Naive thymus-derived CD4-positive, alpha-beta T cell (primary cell): ENCODE measurements around the gene TAOK1. TPM values are rescaled to one million over a fixed set of nuclear protein-coding genes. Genes with fewer than 3 reads are reported as not detected.
"Not testable (repeated sequence)": the region's sequence is repeated elsewhere in the genome, so short reads cannot be mapped to it uniquely, and the experiment has no call there.

Source experiments
- ATAC-seq: fragments of 150-1000 bp; cut with Tn5 transposase; 2 replicates; pipeline ENCODE4 v1.10.0; 2021; ENCODE audit warnings: mild to moderate bottlenecking, moderate library complexity
- CTCF ChIA-PET: fragments of 350-600 bp; sonication (Branson Sonifier 250); formaldehyde crosslinking; loops from one replicate; lab custom pipeline; 2021; ENCODE audit warnings: antibody characterized with exemption; lab: Charles Lee
- POLR2A ChIA-PET: fragments of 350-600 bp; sonication (Branson Sonifier 250); formaldehyde crosslinking; loops from one replicate; lab custom pipeline; 2021; ENCODE audit warnings: antibody characterized with exemption, inconsistent platforms; lab: Charles Lee
- DNase-seq, 9 donors: peaks; one replicate each; pipeline versions ENCODE4 v3.0.0 to v3.0.0-alpha.2; 2020 to 2022; ENCODE audit warnings: mixed read lengths in 1 of 9
- H3K27ac ChIP-seq: one replicate; pipeline ENCODE4 v1.7.0; 2013; ENCODE audit warnings: mild to moderate bottlenecking, low read depth, low read length, moderate library complexity
- H3K27me3 ChIP-seq, 2 donors: one replicate each; pipeline ENCODE4 v1.7.0; 2013; ENCODE audit warnings: low read length in 2 of 2, mild to moderate bottlenecking in 2 of 2, moderate library complexity in 2 of 2; ENCODE audit not compliant: control insufficient read depth in 2 of 2, insufficient read depth in 2 of 2
- H3K36me3 ChIP-seq, 3 experiments: 1 replicate in 2 of 3; 2 replicates in 1 of 3; pipeline ENCODE4 v1.7.0; 2013; ENCODE audit warnings: low read length in 3 of 3, mild to moderate bottlenecking in 3 of 3, moderate library complexity in 1 of 3; ENCODE audit not compliant: insufficient read depth in 3 of 3, control insufficient read depth in 2 of 3
- H3K4me1 ChIP-seq, 2 donors: one replicate each; pipeline ENCODE4 v1.7.0; 2013; ENCODE audit warnings: low read length in 2 of 2, mild to moderate bottlenecking in 2 of 2, moderate library complexity in 1 of 2; ENCODE audit not compliant: control insufficient read depth in 2 of 2, insufficient read depth in 2 of 2
- H3K4me3 ChIP-seq: 2 replicates; pipeline ENCODE4 v1.7.0; 2013; ENCODE audit warnings: mild to moderate bottlenecking, low read length
- H3K9me3 ChIP-seq, 3 experiments: 1 replicate in 2 of 3; 2 replicates in 1 of 3; pipeline ENCODE4 v1.7.0; 2013; ENCODE audit warnings: low read length in 3 of 3; ENCODE audit not compliant: control insufficient read depth in 2 of 3
- H3K27ac Mint-ChIP-seq, 9 donors: one replicate each; pipeline ENCODE4 v1.8.0; 2020 to 2022; ENCODE audit warnings: mixed read lengths in 9 of 9, mild to moderate bottlenecking in 8 of 9, moderate library complexity in 5 of 9, inconsistent platforms in 2 of 9
- H3K27me3 Mint-ChIP-seq, 5 donors: one replicate each; pipeline ENCODE4 v1.8.0; 2021 to 2022; ENCODE audit warnings: mixed read lengths in 5 of 5, mild to moderate bottlenecking in 1 of 5
- H3K36me3 Mint-ChIP-seq, 5 donors: one replicate each; pipeline ENCODE4 v1.8.0; 2020 to 2022; ENCODE audit warnings: mixed read lengths in 5 of 5, mild to moderate bottlenecking in 3 of 5, inconsistent platforms in 1 of 5
- H3K4me1 Mint-ChIP-seq, 7 donors: one replicate each; pipeline ENCODE4 v1.8.0; 2020 to 2022; ENCODE audit warnings: mixed read lengths in 7 of 7, mild to moderate bottlenecking in 3 of 7, inconsistent platforms in 1 of 7
- H3K4me3 Mint-ChIP-seq, 10 donors: one replicate each; pipeline ENCODE4 v1.8.0; 2020 to 2022; ENCODE audit warnings: mild to moderate bottlenecking in 10 of 10, mixed read lengths in 10 of 10, moderate library complexity in 6 of 10, inconsistent platforms in 2 of 10
- H3K9me3 Mint-ChIP-seq, 11 donors: one replicate each; pipeline ENCODE4 v1.8.0; 2020 to 2022; ENCODE audit warnings: mixed read lengths in 11 of 11, mild to moderate bottlenecking in 4 of 11, inconsistent platforms in 1 of 11, moderate library complexity in 1 of 11
- intact Hi-C, 2 donors: fragments of 100-400 bp; cut with micrococcal nuclease; formaldehyde crosslinking; loops; one replicate each; pipeline ENCODE4 v1.15.1; 2023
- polyA plus RNA-seq, 2 donors: library from polyadenylated mRNA; unstranded; fragments of 300-500 nt; fragmentation: Illumina TruSeq; gene quantifications; one replicate each; pipeline ENCODE4 v1.2.3, GENCODE V29; 2021
- total RNA-seq, 6 experiments: library from RNA in 5 of 6; stranded (reverse) in 5 of 6; gene quantifications; 1 replicate in 5 of 6; 2 replicates in 1 of 6; pipeline ENCODE4 v1.2.3 and lab custom pipeline; 2021 to 2026

TAOK1 gene
- total RNA-seq = 10 to 100 TPM; 62.4 to 70.1 (median 66.5) TPM
- 1 to 10 TPM; 2.2 to 3.2 TPM for polyA plus RNA-seq
- total RNA-seq (lab: John Stamatoyannopoulos, UW) = 171 reads per million, percentile 92 among the genes with 10 or more reads in this experiment

DNA sequence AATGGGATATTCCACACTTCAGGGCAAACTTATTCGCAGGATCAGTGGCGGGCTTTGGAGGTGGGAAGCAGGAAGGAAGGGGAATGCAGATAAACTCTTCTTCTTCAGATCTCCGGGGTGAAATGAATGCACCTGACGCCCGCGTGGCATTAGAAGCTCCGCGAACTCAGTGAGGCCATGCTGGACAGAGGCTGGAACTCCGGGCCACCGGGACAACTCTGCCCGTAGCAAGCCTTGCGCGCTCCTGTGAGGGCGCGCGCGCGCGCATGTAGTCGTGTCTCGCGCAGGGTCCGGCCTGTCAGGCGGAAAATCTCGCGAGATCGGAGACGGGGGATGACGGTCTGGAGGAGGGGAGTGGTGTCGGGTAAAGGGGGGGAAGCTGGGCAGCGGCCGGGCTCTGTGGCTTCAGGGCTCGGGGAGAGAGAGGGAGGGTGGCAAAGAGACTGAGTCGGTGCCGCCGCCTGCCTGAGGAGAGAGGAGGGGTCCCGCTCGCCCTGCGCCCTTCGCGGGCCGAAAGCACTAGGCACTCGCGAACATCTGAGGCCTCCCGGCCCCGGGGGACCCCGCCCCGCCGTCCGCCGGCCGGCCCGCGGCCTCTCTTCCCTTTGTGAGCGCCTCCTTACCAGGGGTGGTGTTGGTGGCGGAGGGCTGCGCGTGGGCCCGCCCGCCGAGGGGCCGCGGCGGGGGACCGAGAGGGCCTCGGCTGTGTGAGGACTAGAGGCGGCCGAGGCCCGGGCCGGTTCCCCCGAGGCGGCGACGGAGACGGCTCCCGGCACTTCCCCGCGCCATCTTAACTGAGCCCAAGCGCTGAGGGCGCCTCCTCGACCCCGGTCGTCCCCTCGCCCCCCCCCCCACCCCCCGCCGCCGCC is at the start of gene TAOK1:
Gene TAOK1 (plus strand): TSS at position 382 of the 869 bp plus-strand sequence. CDS start 61,186 bp downstream, outside the sequence.
- peak; percentile 93 to 98 (median 96) for DNase-seq
- Mint-ChIP-seq H3K4me3 (peak within 1 kb of the TSS; percentile 95 to 99 (median 98)), H3K27me3 (peaks cover 0 to 2% (median 0%) of the 10 kb centered on the region in 5 donors), H3K4me1 (peaks cover 36 to 49% (median 44%) of the 10 kb centered on the region in 7 donors), H3K9me3 (no peaks in the 10 kb centered on the region), H3K36me3 (peaks cover 0 to 13% (median 0%) of the 10 kb centered on the region in 5 donors), H3K27ac (peak within 1 kb of the TSS; percentile 92 to 98 (median 97))
- peak within 1 kb of the TSS; percentile 94 for H3K4me3 ChIP-seq
- peak; percentile 97 for ATAC-seq
- POLR2A ChIA-PET = interaction anchor here (0.6 to 1.5 kb wide), 8 partner anchors 11 to 528 kb away, joined by 3 to 8 read pairs (median 4); partner anchors contain the start of genes ABHD15 and PHF12
- intact Hi-C loops = loop anchor here (1.0 to 10.0 kb wide), 9 partner anchors 20 to 1925 kb away; partner anchors contain the start of genes NUFIP2 (in 2 of the 2), TP53I13 (in 2 of the 2), EVI2B (in 1 of the 2) and NSRP1 (in 1 of the 2)
- H3K27ac ChIP-seq = peak within 1 kb of the TSS; percentile 98
- H3K4me1 ChIP-seq = peaks cover 14 to 25% of the 10 kb centered on the region in 2 donors
- H3K9me3 ChIP-seq = no peaks in the 10 kb centered on the region
- H3K36me3 ChIP-seq = peaks cover 0 to 10% (median 0%) of the 10 kb centered on the region in 3 experiments
- no peaks in the 10 kb centered on the region for H3K27me3 ChIP-seq
- CTCF ChIA-PET = interaction anchor here (0.6 to 0.9 kb wide), 3 partner anchors 109 to 210 kb away, joined by 3 to 4 read pairs (median 3); partner anchors contain the start of gene MYO18A

DNA sequence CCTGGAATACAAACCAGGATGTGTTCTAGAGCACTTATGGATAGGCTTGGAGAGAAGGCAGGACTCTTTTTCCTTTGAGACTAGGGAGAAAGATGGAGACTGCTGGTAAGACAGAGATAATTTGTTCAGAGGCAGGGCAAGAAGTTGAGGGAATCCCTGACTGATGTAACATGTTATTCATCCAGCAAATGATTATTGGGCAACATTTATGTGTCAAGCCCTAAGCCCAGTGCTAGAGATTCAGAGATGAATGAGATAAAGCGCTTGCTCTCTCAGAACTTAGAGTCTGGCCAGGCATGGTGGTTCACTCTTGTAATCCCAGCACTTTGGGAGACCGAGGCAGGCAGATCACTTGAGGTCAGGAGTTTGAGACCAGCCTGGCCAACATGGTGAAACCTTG is 48.4 kb upstream of the TAOK1 start:
- no peaks in the 10 kb centered on the region for H3K9me3 Mint-ChIP-seq
- no peak overlapping the region for H3K27ac Mint-ChIP-seq
- no peak overlapping the region for H3K27ac ChIP-seq
- no peaks in the 10 kb centered on the region for H3K27me3 ChIP-seq
- no peak overlapping the region for H3K4me3 ChIP-seq
- H3K27me3 Mint-ChIP-seq = peaks cover 0 to 37% (median 0%) of the 10 kb centered on the region in 5 donors
- POLR2A ChIA-PET = no interaction called here
- DNase-seq (no peak), ATAC-seq (peak; percentile 31)
- H3K4me1 ChIP-seq = no peaks in the 10 kb centered on the region
- no peaks in the 10 kb centered on the region for H3K36me3 Mint-ChIP-seq
- H3K9me3 ChIP-seq = no peaks in the 10 kb centered on the region
- CTCF ChIA-PET = no interaction called here
- H3K4me3 Mint-ChIP-seq = no peak overlapping the region
- H3K36me3 ChIP-seq = no peaks in the 10 kb centered on the region
- intact Hi-C loops = no loop called here
- H3K4me1 Mint-ChIP-seq = no peaks in the 10 kb centered on the region

DNA sequence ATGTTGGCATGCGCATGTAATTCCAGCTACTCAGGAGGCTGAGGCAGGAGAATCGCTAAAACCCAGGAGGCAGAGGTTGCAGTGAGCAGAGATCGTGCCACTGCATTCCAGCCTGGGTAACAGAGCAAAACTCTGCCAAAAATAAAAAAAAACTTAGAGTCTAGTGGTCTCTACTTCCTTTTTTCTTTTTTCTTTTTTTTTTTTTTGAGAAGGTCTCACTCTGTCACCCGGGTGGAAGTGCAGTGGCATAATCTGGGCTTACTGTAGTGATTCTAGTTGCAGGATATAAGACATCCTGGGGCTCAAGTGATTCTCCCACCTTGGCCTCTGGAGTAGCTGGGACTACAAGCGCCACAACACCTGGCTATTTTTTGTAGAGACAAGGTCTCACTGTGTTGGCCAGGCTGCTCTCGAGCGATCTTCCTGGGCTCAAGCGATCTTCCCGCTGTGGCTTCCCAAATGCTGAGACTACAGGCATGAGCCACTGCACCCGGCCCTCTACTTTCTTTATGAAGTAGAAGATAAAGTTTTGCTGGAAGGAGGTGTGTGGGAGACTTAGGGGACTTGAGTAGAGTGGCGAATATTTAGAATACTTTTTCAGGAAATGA is 47.9 kb upstream of the TAOK1 start:
- Histone ChIP-seq H3K27me3 (no peaks in the 10 kb centered on the region), H3K4me3 (no peak overlapping the region), H3K9me3 (no peaks in the 10 kb centered on the region), H3K36me3 (no peaks in the 10 kb centered on the region), H3K4me1 (no peaks in the 10 kb centered on the region), H3K27ac (no peak overlapping the region)
- H3K9me3 Mint-ChIP-seq = no peaks in the 10 kb centered on the region
- H3K27ac Mint-ChIP-seq = no peak overlapping the region
- DNase-seq = no peak
- CTCF ChIA-PET = no interaction called here
- ATAC-seq = no peak
- POLR2A ChIA-PET = no interaction called here
- no peak overlapping the region for H3K4me3 Mint-ChIP-seq
- H3K4me1 Mint-ChIP-seq = no peaks in the 10 kb centered on the region
- H3K27me3 Mint-ChIP-seq = peaks cover 0 to 37% (median 0%) of the 10 kb centered on the region in 5 donors
- intact Hi-C loops = no loop called here
- H3K36me3 Mint-ChIP-seq = no peaks in the 10 kb centered on the region

DNA sequence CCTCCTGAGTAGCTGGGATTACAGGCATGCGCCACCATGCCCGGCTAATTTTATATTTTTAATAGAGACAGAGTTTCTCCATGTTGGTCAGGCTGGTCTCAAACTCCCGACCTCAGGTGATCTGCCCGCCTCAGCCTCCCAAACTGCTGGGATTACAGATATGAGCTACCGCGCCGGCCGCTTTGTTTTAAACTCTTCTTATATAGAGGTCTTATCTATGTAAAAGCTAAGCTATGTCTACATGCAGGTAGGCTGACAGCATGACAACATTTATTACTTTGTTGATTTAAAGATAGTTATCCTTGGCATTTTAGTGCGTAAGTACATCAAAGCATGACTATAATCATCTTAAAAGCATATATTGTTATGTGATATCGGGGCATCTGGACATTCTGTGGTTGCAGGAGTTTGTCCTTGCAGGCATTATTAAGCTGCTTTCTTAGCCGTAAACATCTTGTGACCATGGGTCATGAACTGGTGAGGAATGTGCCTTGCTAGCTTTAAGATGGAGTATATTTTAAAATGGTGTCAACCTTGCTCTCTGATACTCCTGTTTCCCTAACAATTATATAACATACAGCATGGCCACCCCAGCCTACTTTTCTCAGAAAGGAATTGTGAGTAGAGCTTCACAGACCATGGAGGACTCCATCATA is 45.8 kb upstream of the TAOK1 start:
- Histone ChIP-seq H3K36me3 (no peaks in the 10 kb centered on the region), H3K27ac (no peak overlapping the region), H3K4me1 (no peaks in the 10 kb centered on the region), H3K9me3 (no peaks in the 10 kb centered on the region), H3K4me3 (no peak overlapping the region), H3K27me3 (no peaks in the 10 kb centered on the region)
- intact Hi-C loops = no loop called here
- Mint-ChIP-seq H3K27ac (no peak overlapping the region), H3K4me1 (no peaks in the 10 kb centered on the region), H3K27me3 (peaks cover 0 to 39% (median 0%) of the 10 kb centered on the region in 5 donors), H3K36me3 (no peaks in the 10 kb centered on the region), H3K4me3 (no peak overlapping the region), H3K9me3 (no peaks in the 10 kb centered on the region)
- DNase-seq (no peak), ATAC-seq (no peak)
- ChIA-PET CTCF (interaction anchor here (0.6 to 1.2 kb wide), 2 partner anchors 26 to 375 kb away, joined by 3 to 4 read pairs; no protein-coding TSS in a partner anchor), POLR2A (no interaction called here)

DNA sequence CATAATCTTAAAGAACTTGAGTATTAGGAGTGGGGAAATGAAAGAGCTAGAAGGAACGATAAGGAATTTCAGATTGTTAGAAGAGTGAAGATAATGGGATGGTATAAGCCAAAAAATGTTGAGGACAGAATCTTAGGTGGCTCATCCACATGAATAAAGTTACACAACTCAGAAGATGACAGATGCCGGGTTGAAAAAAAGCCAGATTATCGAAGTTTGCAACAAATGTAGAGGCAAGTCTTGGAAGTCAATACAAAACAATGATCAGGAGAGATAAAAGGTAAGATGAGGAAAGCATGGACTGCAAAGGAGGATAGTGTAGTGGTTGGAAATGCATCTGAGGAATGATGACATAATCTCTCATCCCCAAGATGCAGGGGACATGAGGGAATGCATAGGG is 45.1 kb upstream of the TAOK1 start:
- H3K27me3 ChIP-seq = no peaks in the 10 kb centered on the region
- intact Hi-C loops = no loop called here
- no peak for ATAC-seq
- no peaks in the 10 kb centered on the region for H3K36me3 Mint-ChIP-seq
- H3K4me1 Mint-ChIP-seq = no peaks in the 10 kb centered on the region
- no peaks in the 10 kb centered on the region for H3K36me3 ChIP-seq
- H3K9me3 Mint-ChIP-seq = no peaks in the 10 kb centered on the region
- H3K4me3 Mint-ChIP-seq = no peak overlapping the region
- H3K27me3 Mint-ChIP-seq = peaks cover 0 to 39% (median 0%) of the 10 kb centered on the region in 5 donors
- peak overlapping the region in 1 of 9 donors; percentile 26 for H3K27ac Mint-ChIP-seq
- CTCF ChIA-PET = interaction anchor here (0.6 kb wide), 1 partner anchor 463 kb away, joined by 3 read pairs; no protein-coding TSS in a partner anchor
- no peaks in the 10 kb centered on the region for H3K4me1 ChIP-seq
- no peak for DNase-seq
- no peaks in the 10 kb centered on the region for H3K9me3 ChIP-seq
- POLR2A ChIA-PET = no interaction called here
- H3K27ac ChIP-seq = no peak overlapping the region
- no peak overlapping the region for H3K4me3 ChIP-seq

DNA sequence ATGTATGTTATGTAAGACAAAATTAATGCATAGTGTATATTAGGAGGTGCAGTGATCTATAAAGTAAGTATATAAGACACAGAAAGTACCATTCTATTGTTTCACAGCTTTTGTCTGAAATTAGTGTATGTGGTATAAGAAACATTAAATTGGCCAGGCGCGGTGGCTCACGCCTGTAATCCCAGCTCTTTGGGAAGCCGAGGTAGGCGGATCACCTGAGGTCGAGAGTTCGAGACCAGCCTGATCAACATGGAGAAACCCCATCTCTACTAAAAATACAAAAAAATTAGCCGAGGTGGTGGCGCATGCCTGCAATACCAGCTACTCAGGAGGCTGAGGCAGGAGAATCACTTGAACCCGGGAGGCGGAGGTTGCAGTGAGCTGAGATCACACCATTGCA is 44.7 kb upstream of the TAOK1 start:
- H3K4me1 ChIP-seq, H3K4me3 Mint-ChIP-seq, ATAC-seq, DNase-seq, H3K36me3 Mint-ChIP-seq, H3K9me3 ChIP-seq, H3K27me3 ChIP-seq, H3K27ac Mint-ChIP-seq, H3K27ac ChIP-seq, intact Hi-C loops, H3K36me3 ChIP-seq, H3K4me3 ChIP-seq, H3K9me3 Mint-ChIP-seq, H3K4me1 Mint-ChIP-seq: not testable (repeated sequence)
- peaks cover 0 to 38% (median 0%) of the 10 kb centered on the region in 5 donors for H3K27me3 Mint-ChIP-seq
- ChIA-PET POLR2A (interaction anchor here (0.7 kb wide), 1 partner anchor 25 kb away, joined by 6 read pairs; no protein-coding TSS in a partner anchor), CTCF (interaction anchor here (0.6 to 0.8 kb wide), 2 partner anchors 25 to 462 kb away, joined by 3 read pairs; no protein-coding TSS in a partner anchor)
